GM12878 (cell line): ENCODE measurements around the gene NAA20. TPM values are rescaled to one million over a fixed set of nuclear protein-coding genes. Genes with fewer than 3 reads are reported as not detected.

Source experiments
- BRCA1 ChIP-seq: IDR thresholded peaks from 2 replicates; pipeline ENCODE4 v1.6.1; 2011; ENCODE audit warnings: low read depth, low read length, improper control_type of control experiment
- CBFB ChIP-seq: IDR thresholded peaks from 2 replicates; pipeline ENCODE4 v1.6.1; 2016; ENCODE audit warnings: antibody characterized with exemption, low read depth
- CBX5 ChIP-seq: sonication (generic); IDR thresholded peaks from 2 replicates; pipeline ENCODE4 v1.6.1; 2016; ENCODE audit warnings: low read depth, moderate library complexity, mild to moderate bottlenecking, inconsistent platforms
- HDAC2 ChIP-seq: fragments of 200-600 bp; sonication (generic); IDR thresholded peaks from 2 replicates; pipeline ENCODE4 v1.6.1; 2017
- HDGF ChIP-seq: fragments of 450-650 bp; IDR thresholded peaks from 2 replicates; pipeline ENCODE4 v1.6.1; 2016; ENCODE audit warnings: antibody characterized with exemption
- JUNB ChIP-seq: IDR thresholded peaks from 2 replicates; pipeline ENCODE4 v1.6.1; 2016; ENCODE audit warnings: antibody characterized with exemption, mild to moderate bottlenecking
- JUND ChIP-seq: IDR thresholded peaks from 2 replicates; pipeline ENCODE4 v1.6.1; 2012; ENCODE audit warnings: low read depth, mild to moderate bottlenecking, low read length, improper control_type of control experiment, moderate library complexity
- KAT2A ChIP-seq: conservative IDR thresholded peaks from 2 replicates; pipeline ENCODE4 v1.6.1; 2011; ENCODE audit warnings: low read depth, low read length; ENCODE audit not compliant: control insufficient read depth
- LARP7 ChIP-seq: fragments of 450-650 bp; IDR thresholded peaks from 2 replicates; pipeline ENCODE4 v1.6.1; 2017; ENCODE audit warnings: mild to moderate bottlenecking
- MTA2 ChIP-seq: fragments of 450-650 bp; IDR thresholded peaks from 2 replicates; pipeline ENCODE4 v1.6.1; 2016; ENCODE audit warnings: low read depth, mild to moderate bottlenecking, moderate library complexity
- MXI1 ChIP-seq: fragments of 150-350 bp; IDR thresholded peaks from 2 replicates; pipeline ENCODE4 v1.6.1; 2011; ENCODE audit warnings: low read depth, mild to moderate bottlenecking, inconsistent platforms, low read length, improper control_type of control experiment
- NFIC ChIP-seq: IDR thresholded peaks from 2 replicates; pipeline ENCODE4 v1.6.1; 2012; ENCODE audit warnings: low read depth, mild to moderate bottlenecking, inconsistent platforms, low read length, moderate library complexity
- RB1 ChIP-seq: fragments of 450-650 bp; formaldehyde crosslinking; IDR thresholded peaks from 2 replicates; pipeline ENCODE4 v1.6.1; 2017; ENCODE audit warnings: mild to moderate bottlenecking, borderline replicate concordance
- RBBP5 ChIP-seq: fragments of 200-600 bp; sonication (generic); conservative IDR thresholded peaks from 2 replicates; pipeline ENCODE4 v1.6.1; 2016
- SIX5 ChIP-seq: IDR thresholded peaks from 2 replicates; pipeline ENCODE4 v1.6.1; 2011; ENCODE audit warnings: mild to moderate bottlenecking, low read depth, low read length, moderate library complexity; ENCODE audit not compliant: severe bottlenecking
- SMC3 ChIP-seq: IDR thresholded peaks from 2 replicates; pipeline ENCODE4 v1.6.1; 2011; ENCODE audit warnings: low read length, improper control_type of control experiment, borderline replicate concordance
- SUZ12 ChIP-seq: fragments of 200-600 bp; sonication (generic); IDR thresholded peaks from one replicate; pipeline ENCODE4 v1.6.1; 2018; ENCODE audit warnings: antibody characterized with exemption, mild to moderate bottlenecking; ENCODE audit not compliant: unreplicated experiment
- polyA plus RNA-seq, 11 experiments: library from polyadenylated mRNA; depleted of rRNA in 4 of 11; unstranded in 6 of 11; stranded (reverse) in 5 of 11; fragments of >200 nt; fragmentation: Nextera tagmentation in 4 of 11; fragmentation: Illumina TruSeq in 1 of 11; extraction: Ambion mirVana in 4 of 11; extraction: Trizol in 1 of 11; gene quantifications; 1 replicate in 1 of 11; 2 replicates in 10 of 11; pipeline versions ENCODE4 v1.2.1 to v1.2.3, GENCODE V29; 2011 to 2016; ENCODE audit warnings: inconsistent platforms in 2 of 11, missing spikeins in 2 of 11, low read depth in 1 of 11
- total RNA-seq, 4 experiments: library from RNA; depleted of rRNA in 3 of 4; stranded (reverse); fragments of >200 nt in 3 of 4; fragmentation: Illumina TruSeq in 1 of 4; extraction: Trizol in 1 of 4; gene quantifications; 2 replicates each; pipeline versions ENCODE4 v1.2.1 to v1.2.3, GENCODE V29; 2013 to 2021
- TF ChIP-seq, protein P1 (sequence below): fragments of 450-650 bp; IDR thresholded peaks from 2 replicates; pipeline ENCODE4 v1.6.1; 2017; ENCODE audit warnings: borderline replicate concordance
- TF ChIP-seq, protein P2 (sequence below): fragments of 450-650 bp; IDR thresholded peaks from 2 replicates; pipeline ENCODE4 v1.6.1; 2016; ENCODE audit warnings: mild to moderate bottlenecking, moderate library complexity, borderline replicate concordance
- TF ChIP-seq, protein P3 (sequence below): fragments of 450-650 bp; IDR thresholded peaks from 2 replicates; pipeline ENCODE4 v1.6.1; 2016; ENCODE audit warnings: mild to moderate bottlenecking
- TF ChIP-seq, protein P4 (sequence below): fragments of 450-650 bp; formaldehyde crosslinking; IDR thresholded peaks from 2 replicates; pipeline ENCODE4 v1.5.0; 2022; ENCODE audit warnings: mild to moderate bottlenecking, missing genetic modification characterization

Gene NAA20
- total and polyA plus RNA-seq, 10 of the 15 experiments (the other 5 are each of a cell fraction or from before 2014, with no cell fraction given): 48.3 to 366 (median 89.1) TPM

DNA sequence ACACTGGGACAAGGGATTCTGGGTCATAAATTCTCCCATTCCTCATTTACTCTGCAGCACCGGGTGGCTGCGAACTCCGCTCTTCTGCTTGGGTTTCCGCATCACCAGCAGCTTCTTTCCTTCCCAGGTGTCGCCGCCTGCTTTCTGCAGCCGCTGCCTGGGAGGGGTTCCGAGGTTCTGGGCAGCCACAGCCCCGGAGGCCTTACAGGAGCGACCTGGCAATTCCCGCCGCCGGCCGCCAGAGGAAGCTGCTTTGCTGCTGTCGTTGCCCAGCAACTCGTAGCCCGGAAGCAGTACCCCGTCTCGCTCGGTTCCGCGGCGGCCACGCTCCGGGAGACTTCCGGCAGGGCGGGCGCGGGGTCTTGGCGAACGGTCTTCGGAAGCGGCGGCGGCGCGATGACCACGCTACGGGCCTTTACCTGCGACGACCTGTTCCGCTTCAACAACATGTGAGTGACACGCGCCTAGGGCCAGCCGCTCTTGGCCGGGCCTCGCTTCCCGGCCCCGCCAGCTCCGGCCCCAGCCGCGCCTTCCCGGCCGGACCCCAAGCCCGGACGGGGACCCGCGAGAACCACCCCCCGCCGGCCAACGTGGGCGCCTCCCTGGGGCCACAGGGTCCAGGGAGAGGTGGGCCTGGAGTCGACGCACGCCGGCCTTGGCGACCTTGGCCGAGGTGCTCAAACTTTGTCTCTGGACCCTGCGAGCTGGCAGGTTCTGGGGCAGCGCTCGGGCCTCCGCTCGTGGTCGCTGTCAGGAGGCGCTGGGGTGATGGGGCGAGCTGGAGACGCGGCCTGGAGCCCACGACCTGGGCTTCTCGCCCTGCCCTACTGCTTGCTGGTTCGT is at the start of gene NAA20 (continued):
- TF ChIP-seq RBBP5: no peak
- TF ChIP-seq LARP7: peak; percentile 91; the same call in 1 of the 2 replicates
- no peak for TF ChIP-seq JUNB
- TF ChIP-seq CBX5: no peak
- TF ChIP-seq, protein P1, sequence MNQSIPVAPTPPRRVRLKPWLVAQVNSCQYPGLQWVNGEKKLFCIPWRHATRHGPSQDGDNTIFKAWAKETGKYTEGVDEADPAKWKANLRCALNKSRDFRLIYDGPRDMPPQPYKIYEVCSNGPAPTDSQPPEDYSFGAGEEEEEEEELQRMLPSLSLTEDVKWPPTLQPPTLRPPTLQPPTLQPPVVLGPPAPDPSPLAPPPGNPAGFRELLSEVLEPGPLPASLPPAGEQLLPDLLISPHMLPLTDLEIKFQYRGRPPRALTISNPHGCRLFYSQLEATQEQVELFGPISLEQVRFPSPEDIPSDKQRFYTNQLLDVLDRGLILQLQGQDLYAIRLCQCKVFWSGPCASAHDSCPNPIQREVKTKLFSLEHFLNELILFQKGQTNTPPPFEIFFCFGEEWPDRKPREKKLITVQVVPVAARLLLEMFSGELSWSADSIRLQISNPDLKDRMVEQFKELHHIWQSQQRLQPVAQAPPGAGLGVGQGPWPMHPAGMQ: no peak
- TF ChIP-seq MXI1: peak; percentile 90
- peak; percentile 44 for TF ChIP-seq SMC3
- TF ChIP-seq SIX5: peak; percentile 56
- TF ChIP-seq, protein P2, sequence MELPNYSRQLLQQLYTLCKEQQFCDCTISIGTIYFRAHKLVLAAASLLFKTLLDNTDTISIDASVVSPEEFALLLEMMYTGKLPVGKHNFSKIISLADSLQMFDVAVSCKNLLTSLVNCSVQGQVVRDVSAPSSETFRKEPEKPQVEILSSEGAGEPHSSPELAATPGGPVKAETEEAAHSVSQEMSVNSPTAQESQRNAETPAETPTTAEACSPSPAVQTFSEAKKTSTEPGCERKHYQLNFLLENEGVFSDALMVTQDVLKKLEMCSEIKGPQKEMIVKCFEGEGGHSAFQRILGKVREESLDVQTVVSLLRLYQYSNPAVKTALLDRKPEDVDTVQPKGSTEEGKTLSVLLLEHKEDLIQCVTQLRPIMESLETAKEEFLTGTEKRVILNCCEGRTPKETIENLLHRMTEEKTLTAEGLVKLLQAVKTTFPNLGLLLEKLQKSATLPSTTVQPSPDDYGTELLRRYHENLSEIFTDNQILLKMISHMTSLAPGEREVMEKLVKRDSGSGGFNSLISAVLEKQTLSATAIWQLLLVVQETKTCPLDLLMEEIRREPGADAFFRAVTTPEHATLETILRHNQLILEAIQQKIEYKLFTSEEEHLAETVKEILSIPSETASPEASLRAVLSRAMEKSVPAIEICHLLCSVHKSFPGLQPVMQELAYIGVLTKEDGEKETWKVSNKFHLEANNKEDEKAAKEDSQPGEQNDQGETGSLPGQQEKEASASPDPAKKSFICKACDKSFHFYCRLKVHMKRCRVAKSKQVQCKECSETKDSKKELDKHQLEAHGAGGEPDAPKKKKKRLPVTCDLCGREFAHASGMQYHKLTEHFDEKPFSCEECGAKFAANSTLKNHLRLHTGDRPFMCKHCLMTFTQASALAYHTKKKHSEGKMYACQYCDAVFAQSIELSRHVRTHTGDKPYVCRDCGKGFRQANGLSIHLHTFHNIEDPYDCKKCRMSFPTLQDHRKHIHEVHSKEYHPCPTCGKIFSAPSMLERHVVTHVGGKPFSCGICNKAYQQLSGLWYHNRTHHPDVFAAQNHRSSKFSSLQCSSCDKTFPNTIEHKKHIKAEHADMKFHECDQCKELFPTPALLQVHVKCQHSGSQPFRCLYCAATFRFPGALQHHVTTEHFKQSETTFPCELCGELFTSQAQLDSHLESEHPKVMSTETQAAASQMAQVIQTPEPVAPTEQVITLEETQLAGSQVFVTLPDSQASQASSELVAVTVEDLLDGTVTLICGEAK: peak; percentile 98
- TF ChIP-seq HDGF: no peak
- TF ChIP-seq, protein P3, sequence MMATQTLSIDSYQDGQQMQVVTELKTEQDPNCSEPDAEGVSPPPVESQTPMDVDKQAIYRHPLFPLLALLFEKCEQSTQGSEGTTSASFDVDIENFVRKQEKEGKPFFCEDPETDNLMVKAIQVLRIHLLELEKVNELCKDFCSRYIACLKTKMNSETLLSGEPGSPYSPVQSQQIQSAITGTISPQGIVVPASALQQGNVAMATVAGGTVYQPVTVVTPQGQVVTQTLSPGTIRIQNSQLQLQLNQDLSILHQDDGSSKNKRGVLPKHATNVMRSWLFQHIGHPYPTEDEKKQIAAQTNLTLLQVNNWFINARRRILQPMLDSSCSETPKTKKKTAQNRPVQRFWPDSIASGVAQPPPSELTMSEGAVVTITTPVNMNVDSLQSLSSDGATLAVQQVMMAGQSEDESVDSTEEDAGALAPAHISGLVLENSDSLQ: peak; percentile 72
- TF ChIP-seq CBFB: no peak
- TF ChIP-seq, protein P4, sequence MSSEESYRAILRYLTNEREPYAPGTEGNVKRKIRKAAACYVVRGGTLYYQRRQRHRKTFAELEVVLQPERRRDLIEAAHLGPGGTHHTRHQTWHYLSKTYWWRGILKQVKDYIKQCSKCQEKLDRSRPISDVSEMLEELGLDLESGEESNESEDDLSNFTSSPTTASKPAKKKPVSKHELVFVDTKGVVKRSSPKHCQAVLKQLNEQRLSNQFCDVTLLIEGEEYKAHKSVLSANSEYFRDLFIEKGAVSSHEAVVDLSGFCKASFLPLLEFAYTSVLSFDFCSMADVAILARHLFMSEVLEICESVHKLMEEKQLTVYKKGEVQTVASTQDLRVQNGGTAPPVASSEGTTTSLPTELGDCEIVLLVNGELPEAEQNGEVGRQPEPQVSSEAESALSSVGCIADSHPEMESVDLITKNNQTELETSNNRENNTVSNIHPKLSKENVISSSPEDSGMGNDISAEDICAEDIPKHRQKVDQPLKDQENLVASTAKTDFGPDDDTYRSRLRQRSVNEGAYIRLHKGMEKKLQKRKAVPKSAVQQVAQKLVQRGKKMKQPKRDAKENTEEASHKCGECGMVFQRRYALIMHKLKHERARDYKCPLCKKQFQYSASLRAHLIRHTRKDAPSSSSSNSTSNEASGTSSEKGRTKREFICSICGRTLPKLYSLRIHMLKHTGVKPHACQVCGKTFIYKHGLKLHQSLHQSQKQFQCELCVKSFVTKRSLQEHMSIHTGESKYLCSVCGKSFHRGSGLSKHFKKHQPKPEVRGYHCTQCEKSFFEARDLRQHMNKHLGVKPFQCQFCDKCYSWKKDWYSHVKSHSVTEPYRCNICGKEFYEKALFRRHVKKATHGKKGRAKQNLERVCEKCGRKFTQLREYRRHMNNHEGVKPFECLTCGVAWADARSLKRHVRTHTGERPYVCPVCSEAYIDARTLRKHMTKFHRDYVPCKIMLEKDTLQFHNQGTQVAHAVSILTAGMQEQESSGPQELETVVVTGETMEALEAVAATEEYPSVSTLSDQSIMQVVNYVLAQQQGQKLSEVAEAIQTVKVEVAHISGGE (CRISPR knock-in tag): peak; percentile 88
- TF ChIP-seq NFIC: no peak
- TF ChIP-seq SUZ12: no peak
- no peak for TF ChIP-seq HDAC2
- TF ChIP-seq BRCA1: no peak
- 0 out of 2 replicates have a peak, but pooled peaks have one; percentile 13 for TF ChIP-seq JUND
- TF ChIP-seq RB1: peak; percentile 88; the same call in 1 of the 2 replicates
- peak; percentile 74 for TF ChIP-seq MTA2
- no peak for TF ChIP-seq KAT2A
